OCI-LY3 (cell line): ENCODE measurements around the gene KIF2B.

Experiments
- CTCF ChIP-seq: fragments of 200-600, 300-600 bp; sonication (generic); IDR thresholded peaks from 2 replicates; pipeline ENCODE4 v1.5.1; 2014; ENCODE audit warnings: antibody characterized with exemption, low read length, low read depth
- EZH2phosphoT487 ChIP-seq: fragments of 200-600 bp; shearing (Covaris generic); IDR thresholded peaks from 2 replicates; pipeline ENCODE4 v1.6.1; 2018; ENCODE audit warnings: antibody characterized with exemption, mixed run types, low read depth

GRCh38 chr17:53822764-53823163, at the start of gene KIF2B:
- no peak for TF ChIP-seq EZH2phosphoT487
- TF ChIP-seq CTCF = no peak
